ENCODE data around the gene ZNF738.
"Not testable (repeated sequence)": the region's sequence is repeated elsewhere in the genome, so short reads cannot be mapped to it uniquely, and the experiment has no call there.

The ZNF738 gene

GRCh38 chr19:21323000-21323399 is 35.8 kb upstream of the ZNF738 start:
- DNase-seq (ENCODE audit: insufficient read length, low spot score), result no peak
- no peak for TF ChIP-seq CTCF (IDR thresholded peaks at IDR 0.05; ENCODE audit: insufficient read depth, missing control alignments)
- FAIRE-seq, result no peak

GRCh38 chr19:21326169-21326568 is 32.6 kb upstream of the ZNF738 start:
- no peak for DNase-seq (ENCODE audit: insufficient read length, low spot score)
- TF ChIP-seq CTCF (IDR thresholded peaks at IDR 0.05; ENCODE audit: insufficient read depth, missing control alignments), result no peak
- FAIRE-seq, result no peak

- no peak for TF ChIP-seq CTCF (IDR thresholded peaks at IDR 0.05; ENCODE audit: insufficient read depth, missing control alignments)
- DNase-seq (ENCODE audit: insufficient read length, low spot score) (no peak), FAIRE-seq (no peak)
These were observed 30.4 kb upstream of the ZNF738 start for GRCh38 chr19:21328406-21328805.

- FAIRE-seq (no peak), DNase-seq (ENCODE audit: insufficient read length, low spot score) (peak; percentile 61)
- TF ChIP-seq CTCF (IDR thresholded peaks at IDR 0.05; ENCODE audit: insufficient read depth, missing control alignments), result no peak
These were observed 29.8 kb upstream of the ZNF738 start, which contains the start of gene ZNF708 for GRCh38 chr19:21328885-21329605. Gene ZNF708 (minus strand): TSS chr19:21329410. CDS start chr19:21329212, 198 bp downstream.

GRCh38 chr19:21335721-21336120 is 23.1 kb upstream of the ZNF738 start:
- FAIRE-seq, result no peak
- DNase-seq (ENCODE audit: insufficient read length, low spot score), result no peak
- TF ChIP-seq CTCF (IDR thresholded peaks at IDR 0.05; ENCODE audit: insufficient read depth, missing control alignments), result no peak

GRCh38 chr19:21344841-21345240 is 14.0 kb upstream of the ZNF738 start:
- FAIRE-seq; DNase-seq (ENCODE audit: insufficient read length, low spot score): not testable (repeated sequence)

GRCh38 chr19:21352830-21353229 is 6.0 kb upstream of the ZNF738 start:
- DNase-seq (ENCODE audit: insufficient read length, low spot score) (no peak), FAIRE-seq (no peak)
- TF ChIP-seq CTCF (IDR thresholded peaks at IDR 0.05; ENCODE audit: insufficient read depth, missing control alignments), result no peak

All from D721Med (cell line).